GM12878 (cell line): Measurements from ENCODE around the gene CASP6. TPM values are rescaled to one million over a fixed set of nuclear protein-coding genes. Genes with fewer than 3 reads are reported as not detected.

Experiments used
- ATAC-seq: fragments of 200-7000 bp; cut with Tn5 transposase; 3 replicates; pipeline ENCODE4 v1.9.1; 2020; ENCODE audit warnings: mild to moderate bottlenecking, moderate library complexity
- BruUV-seq: library from RNA; stranded (reverse); fragments of 400-500 nt; replicated peaks from 2 replicates; lab custom pipeline; 2021; lab: Mats Ljungman, UMichigan
- CTCF ChIA-PET: fragments of 300-600 bp; sonication (Branson Sonifier 250); formaldehyde crosslinking; extraction: SDS; loops from one replicate; lab custom pipeline; 2021; ENCODE audit warnings: inconsistent platforms; lab: Yijun Ruan, JAX
- POLR2A ChIA-PET: fragments of 350-600 bp; formaldehyde crosslinking; extraction: SDS; loops from one replicate; lab custom pipeline; 2021; ENCODE audit warnings: inconsistent platforms; lab: Charles Lee
- RAD21 ChIA-PET: fragments of 300-600 bp; sonication (Branson Sonifier 250); formaldehyde crosslinking; loops from one replicate; lab custom pipeline; 2023; ENCODE audit warnings: antibody characterized with exemption; ENCODE audit not compliant: unreplicated experiment; lab: Charles Lee
- SMC1A ChIA-PET: fragments of 300-600 bp; sonication (Branson Sonifier 250); formaldehyde crosslinking; loops from one replicate; lab custom pipeline; 2023; ENCODE audit not compliant: unreplicated experiment, uncharacterized antibody; lab: Charles Lee
- DNase-seq: peaks from one replicate; pipeline ENCODE4 v3.0.0-alpha.2; 2011; ENCODE audit warnings: low read depth, low spot score
- FAIRE-seq: peaks from 3 replicates; lab custom pipeline; 2011; peaks lifted over from hg19 to GRCh38; lab: Jason Lieb, UNC
- H2AFZ ChIP-seq: 2 replicates; pipeline ENCODE4 v1.6.0; 2011; ENCODE audit warnings: low read depth, low read length, control low read depth; ENCODE audit not compliant: control insufficient read depth
- H3K27ac ChIP-seq: 2 replicates; pipeline ENCODE4 v1.5.1; 2011; ENCODE audit warnings: control low read depth; ENCODE audit not compliant: control insufficient read depth, insufficient read depth
- H3K27me3 ChIP-seq, 2 experiments: replicated peaks in 1 of 2; 2 replicates each; pipeline versions ENCODE4 v1.6.0 to v1.6.1; 2011; ENCODE audit warnings: low read length in 1 of 2; ENCODE audit not compliant: control insufficient read depth in 2 of 2, insufficient read depth in 2 of 2
- H3K36me3 ChIP-seq, 2 experiments: 2 replicates each; pipeline ENCODE4 v1.5.1; 2011; ENCODE audit warnings: low read length in 1 of 2; ENCODE audit not compliant: control insufficient read depth in 2 of 2, insufficient read depth in 2 of 2
- H3K4me1 ChIP-seq: 2 replicates; pipeline ENCODE4 v1.6.1; 2011; ENCODE audit warnings: mild to moderate bottlenecking, low read length, moderate library complexity, mixed read lengths; ENCODE audit not compliant: control insufficient read depth, insufficient read depth
- H3K4me2 ChIP-seq: 2 replicates; pipeline ENCODE4 v1.6.0; 2011; ENCODE audit warnings: control low read depth; ENCODE audit not compliant: control insufficient read depth, insufficient read depth
- H3K4me3 ChIP-seq: fragments of 200-600 bp; sonication (generic); 2 replicates; pipeline ENCODE4 v1.5.1; 2016
- H3K79me2 ChIP-seq: 2 replicates; pipeline ENCODE4 v1.6.0; 2011; ENCODE audit warnings: low read length; ENCODE audit not compliant: control insufficient read depth, insufficient read depth
- H3K9ac ChIP-seq: 2 replicates; pipeline ENCODE4 v1.8.0; 2011; ENCODE audit warnings: low read length, control low read depth, mixed read lengths; ENCODE audit not compliant: control insufficient read depth, insufficient read depth
- H3K9me3 ChIP-seq: replicated peaks from 3 replicates; pipeline ENCODE4 v1.5.1; 2011; ENCODE audit warnings: mild to moderate bottlenecking, low read length; ENCODE audit not compliant: control insufficient read depth, insufficient read depth
- H4K20me1 ChIP-seq: 2 replicates; pipeline ENCODE4 v1.6.0; 2011; ENCODE audit not compliant: control insufficient read depth, insufficient read depth
- ATF2 ChIP-seq: IDR thresholded peaks from 2 replicates; pipeline ENCODE4 v1.6.1; 2012; ENCODE audit warnings: low read length, inconsistent platforms
- ATF7 ChIP-seq: fragments of 450-650 bp; IDR thresholded peaks from 2 replicates; pipeline ENCODE4 v1.6.1; 2016; ENCODE audit warnings: low read depth, mild to moderate bottlenecking
- BHLHE40 ChIP-seq, 2 experiments: fragments of 450-650 bp in 1 of 2; IDR thresholded peaks; 2 replicates each; pipeline ENCODE4 v1.6.1; 2011 to 2017; ENCODE audit warnings: low read depth in 2 of 2, borderline replicate concordance in 1 of 2, improper control_type of control experiment in 1 of 2, low read length in 1 of 2, mild to moderate bottlenecking in 1 of 2
- CBFB ChIP-seq: IDR thresholded peaks from 2 replicates; pipeline ENCODE4 v1.6.1; 2016; ENCODE audit warnings: antibody characterized with exemption, low read depth
- ETV6 ChIP-seq, 2 experiments: fragments of 450-650 bp in 1 of 2; IDR thresholded peaks in 1 of 2; conservative IDR thresholded peaks in 1 of 2; 2 replicates each; pipeline ENCODE4 v1.6.1; 2014; ENCODE audit warnings: antibody characterized with exemption in 1 of 2, borderline replicate concordance in 1 of 2, low read depth in 1 of 2, mild to moderate bottlenecking in 1 of 2, moderate library complexity in 1 of 2
- JUNB ChIP-seq: IDR thresholded peaks from 2 replicates; pipeline ENCODE4 v1.6.1; 2016; ENCODE audit warnings: antibody characterized with exemption, mild to moderate bottlenecking
- MEF2A ChIP-seq: IDR thresholded peaks from 2 replicates; pipeline ENCODE4 v1.6.1; 2011; ENCODE audit warnings: low read depth, mild to moderate bottlenecking, low read length, moderate library complexity; ENCODE audit not compliant: insufficient read depth
- MEF2B ChIP-seq: fragments of 450-650 bp; IDR thresholded peaks from 2 replicates; pipeline ENCODE4 v1.6.1; 2018; ENCODE audit warnings: mild to moderate bottlenecking, moderate library complexity; ENCODE audit not compliant: partially characterized antibody, poor library complexity, severe bottlenecking
- POLR2AphosphoS2 ChIP-seq: IDR thresholded peaks from 2 replicates; pipeline ENCODE4 v1.6.1; 2011; ENCODE audit warnings: low read depth, mild to moderate bottlenecking, low read length, improper control_type of control experiment, moderate library complexity
- POU2F2 ChIP-seq: IDR thresholded peaks from 3 replicates; pipeline ENCODE4 v1.6.1; 2011; ENCODE audit warnings: low read depth, mild to moderate bottlenecking, low read length, borderline replicate concordance
- RAD51 ChIP-seq: fragments of 450-650 bp; IDR thresholded peaks from 2 replicates; pipeline ENCODE4 v1.6.1; 2016; ENCODE audit warnings: moderate library complexity, mild to moderate bottlenecking, inconsistent platforms
- RUNX3 ChIP-seq: IDR thresholded peaks from 2 replicates; pipeline ENCODE4 v1.6.1; 2012; ENCODE audit warnings: low read length, inconsistent platforms
- WGBS: methylation state at CpG from one replicate; pipeline ENCODE4 v1.1.6; 2016; ENCODE audit warnings: low lambda C conversion rate; ENCODE audit not compliant: insufficient replicate concordance, insufficient coverage; ENCODE audit errors: missing lambda C conversion rate; 5-methylcytosine and 5-hydroxymethylcytosine counted together
- in situ Hi-C: fragments of 300-500 bp; cut with MboI; formaldehyde crosslinking; loops from 9 replicates; pipeline ENCODE4 v1.14.3; 2018; ENCODE audit warnings: mixed read lengths
- intact Hi-C: fragments of 100-400 bp; cut with micrococcal nuclease; formaldehyde crosslinking; loops from one replicate; pipeline ENCODE4 v1.14.2; 2022; ENCODE audit not compliant: unreplicated experiment
- polyA plus RNA-seq, 11 experiments: library from polyadenylated mRNA; depleted of rRNA in 4 of 11; unstranded in 6 of 11; stranded (reverse) in 5 of 11; fragments of >200 nt; fragmentation: Nextera tagmentation in 4 of 11; fragmentation: Illumina TruSeq in 1 of 11; extraction: Ambion mirVana in 4 of 11; extraction: Trizol in 1 of 11; gene quantifications; 1 replicate in 1 of 11; 2 replicates in 10 of 11; pipeline versions ENCODE4 v1.2.1 to v1.2.3, GENCODE V29; 2011 to 2016; ENCODE audit warnings: inconsistent platforms in 2 of 11, missing spikeins in 2 of 11, low read depth in 1 of 11
- total RNA-seq, 4 experiments: library from RNA; depleted of rRNA in 3 of 4; stranded (reverse); fragments of >200 nt in 3 of 4; fragmentation: Illumina TruSeq in 1 of 4; extraction: Trizol in 1 of 4; gene quantifications; 2 replicates each; pipeline versions ENCODE4 v1.2.1 to v1.2.3, GENCODE V29; 2013 to 2021

Gene CASP6
- total and polyA plus RNA-seq, 10 of the 15 experiments (the other 5 are each of a cell fraction or from before 2014, with no cell fraction given), result 20.0 to 66.8 (median 30.8) TPM

GRCh38 chr4:109708990-109709389 lies 5.7 kb upstream of the CASP6 start:
- Histone ChIP-seq H3K9ac (no peak overlapping the region), H3K4me2 (peak overlapping the region; percentile 39), H3K4me1 (peaks cover 5% of the 10 kb centered on the region; the same call in 1 of the 2 replicates), H3K9me3 (no peaks in the 10 kb centered on the region), H4K20me1 (no peaks in the 10 kb centered on the region), H3K36me3 (0 out of 4 replicates have a peak, but pooled peaks cover 0 to 2% of the 10 kb centered on the region in 2 experiments), H3K27me3 (no peaks in the 10 kb centered on the region), H3K79me2 (no peaks in the 10 kb centered on the region), H3K27ac (no peak overlapping the region), H2AFZ (no peak overlapping the region), H3K4me3 (no peak overlapping the region)
- DNase-seq, result peak; percentile 15
- in situ Hi-C loops, result no loop called here
- POLR2A ChIA-PET, result interaction anchor here (0.6 kb wide), 1 partner anchor 263 kb away, joined by 6 read pairs; no protein-coding TSS in a partner anchor
- no TSS peak for BruUV-seq
- CTCF ChIA-PET, result interaction anchor here (0.7 to 1.1 kb wide), 2 partner anchors 95 to 118 kb away, joined by 3 read pairs; no protein-coding TSS in a partner anchor
- peak; percentile 75 for FAIRE-seq
- WGBS, result 77% methylated on average over 1 of the region's 1 CpG
- ATAC-seq, result peak; percentile 93
- RAD21 ChIA-PET, result interaction anchor here (1.0 to 1.2 kb wide), 2 partner anchors 9 to 147 kb away, joined by 3 read pairs; no protein-coding TSS in a partner anchor
- SMC1A ChIA-PET, result interaction anchor here (1.2 kb wide), 1 partner anchor 137 kb away, joined by 3 read pairs; no protein-coding TSS in a partner anchor
- TF ChIP-seq RUNX3 (peak; percentile 85), POLR2AphosphoS2 (no peak), BHLHE40 (IDR thresholded peaks at IDR 0.05; ENCODE audit: borderline replicate concordance in 1 of 2, low read depth in 2 of 2, low read length in 1 of 2) (no peak), CBFB (0 out of 2 replicates have a peak, but pooled peaks have one; percentile 27), ATF7 (peak; percentile 45; the same call in 1 of the 2 replicates), POU2F2 (peak; percentile 74; the same call in 1 of the 3 replicates), ATF2 (peak; percentile 75), MEF2A (peak; percentile 75), RAD51 (no peak), ETV6 (conservative IDR thresholded peaks at IDR 0.05 in 1 of 2, IDR thresholded peaks at IDR 0.05 in 1 of 2; ENCODE audit: borderline replicate concordance in 1 of 2, low read depth in 1 of 2) (peak in 1 of 2 experiments; percentile 18; a peak in 1 of 4 replicates), JUNB (no peak), MEF2B (peak; percentile 22)
- intact Hi-C loops, result loop anchor here (10.0 kb wide), 1 partner anchor 266 kb away; no protein-coding TSS in a partner anchor
